ENCODE results near the gene VWC2L. TPM values are rescaled to one million over a fixed set of nuclear protein-coding genes. Genes with fewer than 3 reads are reported as not detected.

VWC2L gene
- total and polyA plus RNA-seq, 2 of the 4 experiments (the other 2 are of a cell fraction): not detected

- H3K27ac ChIP-seq (ENCODE audit: insufficient read depth, low read length): no peak overlapping the region
- H3K9ac ChIP-seq (ENCODE audit: low read depth, low read length): no peak overlapping the region
- H3K27me3 ChIP-seq (ENCODE audit: control insufficient read depth, insufficient read depth, low read length): no peaks in the 10 kb centered on the region
- ATAC-seq (ENCODE audit: low read depth) (peak; percentile 87), DNase-seq (peak; percentile 77)
- H2AFZ ChIP-seq (replicated peaks; ENCODE audit: low read length, poor library complexity): no peak overlapping the region
- ChIA-PET CTCF (no interaction called here), POLR2A (ENCODE audit: unreplicated experiment) (no interaction called here)
- no peak overlapping the region for H3K56ac ChIP-seq (ENCODE audit: extremely low read depth, insufficient read depth, low read length)
- H4K91ac ChIP-seq (ENCODE audit: insufficient read depth, low read depth, low read length): no peak overlapping the region
- H2BK5ac ChIP-seq (ENCODE audit: low read depth, low read length, poor library complexity, severe bottlenecking): no peak overlapping the region
- H2BK120ac ChIP-seq (ENCODE audit: low read depth, low read length): no peak overlapping the region
- H4K20me1 ChIP-seq (ENCODE audit: insufficient read depth, low read length): no peaks in the 10 kb centered on the region
- WGBS, 2 experiments (ENCODE audit: extremely low coverage in 2 of 2, insufficient read length in 1 of 2): no CpG with 5 or more reads among the region's 3 CpGs
- no peak overlapping the region for H4K5ac ChIP-seq (ENCODE audit: low read depth, low read length)
- peak overlapping the region; percentile 45; the same call in 1 of the 2 replicates for H3K4me2 ChIP-seq (ENCODE audit: low read depth, low read length)
- no peak overlapping the region for H3K23ac ChIP-seq (ENCODE audit: low read depth, low read length)
- H2AK5ac ChIP-seq (ENCODE audit: low read depth, low read length): no peak overlapping the region
- H3K79me1 ChIP-seq (ENCODE audit: low read depth in 1 of 2, low read length in 2 of 2): no peaks in the 10 kb centered on the region
- H4K8ac ChIP-seq (ENCODE audit: low read depth in 2 of 2, low read length in 2 of 2): no peak overlapping the region
- H2BK15ac ChIP-seq (ENCODE audit: low read depth, low read length): no peak overlapping the region
- no peak overlapping the region for H3K18ac ChIP-seq (ENCODE audit: low read depth, low read length)
- no peak overlapping the region for H3K14ac ChIP-seq (replicated peaks; ENCODE audit: low read depth, low read length)
- no peak for TF ChIP-seq MXI1 (IDR thresholded peaks at IDR 0.05; ENCODE audit: borderline replicate concordance, low read depth, low read length)
- TF ChIP-seq, protein P1, sequence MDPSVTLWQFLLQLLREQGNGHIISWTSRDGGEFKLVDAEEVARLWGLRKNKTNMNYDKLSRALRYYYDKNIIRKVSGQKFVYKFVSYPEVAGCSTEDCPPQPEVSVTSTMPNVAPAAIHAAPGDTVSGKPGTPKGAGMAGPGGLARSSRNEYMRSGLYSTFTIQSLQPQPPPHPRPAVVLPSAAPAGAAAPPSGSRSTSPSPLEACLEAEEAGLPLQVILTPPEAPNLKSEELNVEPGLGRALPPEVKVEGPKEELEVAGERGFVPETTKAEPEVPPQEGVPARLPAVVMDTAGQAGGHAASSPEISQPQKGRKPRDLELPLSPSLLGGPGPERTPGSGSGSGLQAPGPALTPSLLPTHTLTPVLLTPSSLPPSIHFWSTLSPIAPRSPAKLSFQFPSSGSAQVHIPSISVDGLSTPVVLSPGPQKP (IDR thresholded peaks at IDR 0.05; ENCODE audit: borderline replicate concordance, low read depth, low read length): no peak
- TF ChIP-seq NFE2L2 (IDR thresholded peaks at IDR 0.05; ENCODE audit: low read depth, low read length): no peak
- TF ChIP-seq MAFK (IDR thresholded peaks at IDR 0.05; ENCODE audit: low read depth, low read length): 0 out of 2 replicates have a peak, but pooled peaks have one; percentile 4
- H3K4me3 ChIP-seq (ENCODE audit: insufficient read depth, low read depth, low read length): no peak overlapping the region
- H3K36me3 ChIP-seq (ENCODE audit: control insufficient read depth, insufficient read depth, low read length): no peaks in the 10 kb centered on the region
- H2BK20ac ChIP-seq (ENCODE audit: low read depth, low read length): no peak overlapping the region
- in situ Hi-C loops (cut with MboI; ENCODE audit: low sequenced_read_pairs) (no loop called here), intact Hi-C loops (cut with micrococcal nuclease) (no loop called here), dilution Hi-C loops (cut with HindIII; ENCODE audit: low sequenced_read_pairs, unreplicated experiment) (no loop called here)
- H3K4me1 ChIP-seq (ENCODE audit: control insufficient read depth, insufficient read depth, low read length): peaks cover 2% of the 10 kb centered on the region
- no TSS peak for BruUV-seq (replicated peaks)
- H3K4ac ChIP-seq (ENCODE audit: low read depth, low read length): no peak overlapping the region
- H2AK9ac ChIP-seq (replicated peaks; ENCODE audit: low read depth, low read length, poor library complexity): no peak overlapping the region
- no peaks in the 10 kb centered on the region for H3K9me1 ChIP-seq (ENCODE audit: insufficient read depth, low read length)
- H3K9me3 ChIP-seq (ENCODE audit: control insufficient read depth, insufficient read depth, low read length): peaks cover 2% of the 10 kb centered on the region; the same call in 1 of the 2 replicates
Observed at GRCh38 chr2:214497489-214497888, 86.6 kb downstream of the VWC2L start.

Data from IMR-90 (cell line).